Liver (tissue), 9 donors: ENCODE results near the gene ADCY2. TPM values are rescaled to one million over a fixed set of nuclear protein-coding genes. Genes with fewer than 3 reads are reported as not detected.

Experiments used
- DNase-seq: peaks from one replicate; pipeline ENCODE4 v3.0.0-alpha.2; 2017; ENCODE audit warnings: low spot score
- H3K27ac ChIP-seq, 2 donors: one replicate each; pipeline ENCODE4 v1.7.0; 2013; ENCODE audit warnings: inconsistent platforms in 2 of 2, low read length in 2 of 2, control low read depth in 1 of 2, low read depth in 1 of 2, mild to moderate bottlenecking in 1 of 2
- H3K27me3 ChIP-seq, 4 donors: one replicate each; pipeline versions ENCODE4 v1.6.1 to v1.7.0; 2013; ENCODE audit warnings: low read length in 3 of 4, inconsistent platforms in 1 of 4, mild to moderate bottlenecking in 1 of 4, moderate library complexity in 1 of 4; ENCODE audit not compliant: control insufficient read depth in 4 of 4, insufficient read depth in 4 of 4
- H3K36me3 ChIP-seq, 4 donors: one replicate each; pipeline versions ENCODE4 v1.6.1 to v1.7.0; 2013; ENCODE audit warnings: low read length in 3 of 4, mild to moderate bottlenecking in 3 of 4, low read depth in 1 of 4, moderate library complexity in 1 of 4; ENCODE audit not compliant: control insufficient read depth in 4 of 4, insufficient read depth in 3 of 4
- H3K4me1 ChIP-seq, 4 donors: one replicate each; pipeline versions ENCODE4 v1.6.1 to v1.7.0; 2013; ENCODE audit warnings: low read length in 3 of 4, mild to moderate bottlenecking in 3 of 4, moderate library complexity in 1 of 4; ENCODE audit not compliant: control insufficient read depth in 4 of 4, insufficient read depth in 4 of 4
- H3K4me3 ChIP-seq, 3 donors: one replicate each; pipeline versions ENCODE4 v1.6.1 to v1.7.0; 2013; ENCODE audit warnings: low read length in 3 of 3, control low read depth in 1 of 3, low read depth in 1 of 3, mild to moderate bottlenecking in 1 of 3
- H3K9ac ChIP-seq, 2 donors: one replicate each; pipeline ENCODE4 v1.7.0; 2013; ENCODE audit warnings: low read length in 2 of 2, mild to moderate bottlenecking in 2 of 2, moderate library complexity in 2 of 2, control low read depth in 1 of 2, low read depth in 1 of 2
- H3K9me3 ChIP-seq, 4 donors: one replicate each; pipeline versions ENCODE4 v1.6.1 to v1.7.0; 2013; ENCODE audit warnings: low read length in 3 of 4; ENCODE audit not compliant: control insufficient read depth in 4 of 4
- ATF3 ChIP-seq: IDR thresholded peaks from 2 replicates; pipeline ENCODE4 v1.6.1; 2016; ENCODE audit warnings: antibody characterized with exemption
- CTCF ChIP-seq: fragments of 150-350 bp; IDR thresholded peaks from 2 replicates; pipeline ENCODE4 v1.5.1; 2017; ENCODE audit warnings: improper control_type of control experiment, low read depth, low read length; ENCODE audit not compliant: missing input control
- EGR1 ChIP-seq, 2 donors: IDR thresholded peaks; 2 replicates each; pipeline ENCODE4 v1.6.1; 2016 to 2018; ENCODE audit warnings: antibody characterized with exemption in 2 of 2, low read depth in 2 of 2
- FOXA1 ChIP-seq: IDR thresholded peaks from 2 replicates; pipeline ENCODE4 v1.6.1; 2016; ENCODE audit warnings: antibody characterized with exemption
- GABPA ChIP-seq, 2 donors: IDR thresholded peaks in 1 of 2; conservative IDR thresholded peaks in 1 of 2; 2 replicates each; pipeline ENCODE4 v1.6.1; 2016; ENCODE audit warnings: antibody characterized with exemption in 2 of 2, mild to moderate bottlenecking in 1 of 2, moderate library complexity in 1 of 2
- HNF4A ChIP-seq, 2 donors: conservative IDR thresholded peaks; 2 replicates each; pipeline ENCODE4 v1.6.1; 2016; ENCODE audit warnings: antibody characterized with exemption in 2 of 2, mild to moderate bottlenecking in 2 of 2
- HNF4G ChIP-seq: IDR thresholded peaks from 2 replicates; pipeline ENCODE4 v1.6.1; 2016; ENCODE audit warnings: antibody characterized with exemption
- JUND ChIP-seq, 2 donors: IDR thresholded peaks; 2 replicates each; pipeline ENCODE4 v1.6.1; 2016; ENCODE audit warnings: antibody characterized with exemption in 2 of 2
- NR2F2 ChIP-seq: IDR thresholded peaks from 2 replicates; pipeline ENCODE4 v1.6.1; 2016; ENCODE audit warnings: antibody characterized with exemption
- RAD21 ChIP-seq, 2 donors: IDR thresholded peaks; 2 replicates each; pipeline ENCODE4 v1.6.1; 2016; ENCODE audit warnings: antibody characterized with exemption in 2 of 2, mild to moderate bottlenecking in 2 of 2
- REST ChIP-seq: IDR thresholded peaks from 2 replicates; pipeline ENCODE4 v1.6.1; 2016; ENCODE audit warnings: antibody characterized with exemption, mild to moderate bottlenecking
- RXRA ChIP-seq, 2 donors: IDR thresholded peaks; 2 replicates each; pipeline ENCODE4 v1.6.1; 2017 to 2018; ENCODE audit warnings: antibody characterized with exemption in 2 of 2, mild to moderate bottlenecking in 1 of 2
- SP1 ChIP-seq: IDR thresholded peaks from 2 replicates; pipeline ENCODE4 v1.6.1; 2018; ENCODE audit warnings: antibody characterized with exemption, mild to moderate bottlenecking
- TAF1 ChIP-seq: conservative IDR thresholded peaks from 2 replicates; pipeline ENCODE4 v1.6.1; 2016; ENCODE audit warnings: antibody characterized with exemption, mild to moderate bottlenecking
- YY1 ChIP-seq: IDR thresholded peaks from 2 replicates; pipeline ENCODE4 v1.6.1; 2016; ENCODE audit warnings: antibody characterized with exemption, mild to moderate bottlenecking
- ZBTB33 ChIP-seq: IDR thresholded peaks from 2 replicates; pipeline ENCODE4 v1.6.1; 2016; ENCODE audit warnings: antibody characterized with exemption
- WGBS: extraction: QIAGEN DNeasy Blood & Tissue Kit; methylation state at CpG from one replicate; pipeline ENCODE4 v1.1.7; 2013; 5-methylcytosine and 5-hydroxymethylcytosine counted together
- polyA plus RNA-seq, 2 donors: library from polyadenylated mRNA; stranded (reverse) in 1 of 2; unstranded in 1 of 2; fragments of 200-250 nt in 1 of 2; fragments of >200 nt in 1 of 2; fragmentation: Nextera tagmentation in 1 of 2; extraction: Ambion mirVana in 1 of 2; gene quantifications; one replicate each; pipeline versions ENCODE4 v1.2.1 to v1.2.3, GENCODE V29; 2013 to 2015
- total RNA-seq, 2 donors: library from RNA; depleted of rRNA; stranded (reverse); fragments of >200 nt; gene quantifications; one replicate each; pipeline ENCODE4 v1.2.3, GENCODE V29; 2014
- donor health status: healthy.
- donor health status: healthy.
- donor health status: healthy.
- donor health status: healthy.
- donor health status: healthy.

Gene ADCY2
- total and polyA plus RNA-seq, 4 donors = not detected

GRCh38 chr5:7539571-7539970, 143.6 kb downstream of the ADCY2 start:
- Histone ChIP-seq H3K4me3 (no peak overlapping the region), H3K4me1 (no peaks in the 10 kb centered on the region), H3K27ac (no peak overlapping the region), H3K9me3 (no peaks in the 10 kb centered on the region), H3K27me3 (peaks cover 0 to 2% (median 0%) of the 10 kb centered on the region in 4 donors), H3K36me3 (no peaks in the 10 kb centered on the region), H3K9ac (no peak overlapping the region)
- 70% methylated on average over 5 of the region's 5 CpGs for WGBS
- DNase-seq = no peak
- TF ChIP-seq HNF4G (no peak), YY1 (no peak), ATF3 (no peak), FOXA1 (no peak), REST (no peak), RAD21 (IDR thresholded peaks at IDR 0.05) (no peak)

- Histone ChIP-seq H3K4me3 (no peak overlapping the region), H3K27me3 (peaks cover 0 to 2% (median 0%) of the 10 kb centered on the region in 4 donors), H3K9me3 (no peaks in the 10 kb centered on the region), H3K27ac (no peak overlapping the region), H3K4me1 (no peaks in the 10 kb centered on the region), H3K36me3 (no peaks in the 10 kb centered on the region), H3K9ac (no peak overlapping the region)
- 46% methylated on average over 9 of the region's 9 CpGs for WGBS
- no peak for DNase-seq
- TF ChIP-seq RAD21 (IDR thresholded peaks at IDR 0.05) (no peak), JUND (IDR thresholded peaks at IDR 0.05) (no peak), CTCF (no peak), FOXA1 (no peak), GABPA (IDR thresholded peaks at IDR 0.05 in 1 of 2, conservative IDR thresholded peaks at IDR 0.05 in 1 of 2) (no peak), NR2F2 (no peak), HNF4A (conservative IDR thresholded peaks at IDR 0.05) (no peak), REST (no peak), TAF1 (no peak), RXRA (IDR thresholded peaks at IDR 0.05) (no peak), ZBTB33 (no peak), SP1 (no peak), EGR1 (IDR thresholded peaks at IDR 0.05; ENCODE audit: low read depth in 2 of 2) (no peak)
Measured at GRCh38 chr5:7540736-7541485, 145.0 kb downstream of the ADCY2 start.
